Measurements from ENCODE around the gene PAX7.

The PAX7 gene

GRCh38 chr1:18725231-18725895 lies 94.7 kb downstream of the PAX7 start:
- H3K4me1 Mint-ChIP-seq: no peaks in the 10 kb centered on the region
- H3K36me3 Mint-ChIP-seq (ENCODE audit: insufficient read depth): peaks cover 1% of the 10 kb centered on the region
- DNase-seq (ENCODE audit: low spot score in 2 of 2) (no peak), ATAC-seq (replicated peaks; ENCODE audit: extremely low read depth, poor library complexity, severe bottlenecking) (no peak)
- H3K4me3 Mint-ChIP-seq: no peak overlapping the region
- no peaks in the 10 kb centered on the region for H3K9me3 Mint-ChIP-seq
- H3K27ac Mint-ChIP-seq (ENCODE audit: low read depth): no peak overlapping the region
- H3K27me3 Mint-ChIP-seq: peaks cover 73% of the 10 kb centered on the region

- H3K36me3 Mint-ChIP-seq (ENCODE audit: insufficient read depth): peaks cover 1% of the 10 kb centered on the region
- H3K4me3 Mint-ChIP-seq: no peak overlapping the region
- no peak overlapping the region for H3K27ac Mint-ChIP-seq (ENCODE audit: low read depth)
- no peaks in the 10 kb centered on the region for H3K9me3 Mint-ChIP-seq
- H3K27me3 Mint-ChIP-seq: peaks cover 63% of the 10 kb centered on the region
- ATAC-seq (replicated peaks; ENCODE audit: extremely low read depth, poor library complexity, severe bottlenecking): no peak
- H3K4me1 Mint-ChIP-seq: no peaks in the 10 kb centered on the region
- no peak for DNase-seq (ENCODE audit: low spot score in 2 of 2)
Measured at GRCh38 chr1:18726368-18726767, 95.7 kb downstream of the PAX7 start.

GRCh38 chr1:18727956-18728355 lies 97.3 kb downstream of the PAX7 start:
- DNase-seq (ENCODE audit: low spot score in 2 of 2): no peak
- H3K36me3 Mint-ChIP-seq (ENCODE audit: insufficient read depth): no peaks in the 10 kb centered on the region
- H3K9me3 Mint-ChIP-seq: no peaks in the 10 kb centered on the region
- no peaks in the 10 kb centered on the region for H3K4me1 Mint-ChIP-seq
- ATAC-seq (replicated peaks; ENCODE audit: extremely low read depth, poor library complexity, severe bottlenecking): no peak
- H3K4me3 Mint-ChIP-seq: no peak overlapping the region
- peaks cover 63% of the 10 kb centered on the region for H3K27me3 Mint-ChIP-seq
- no peak overlapping the region for H3K27ac Mint-ChIP-seq (ENCODE audit: low read depth)

DNA sequence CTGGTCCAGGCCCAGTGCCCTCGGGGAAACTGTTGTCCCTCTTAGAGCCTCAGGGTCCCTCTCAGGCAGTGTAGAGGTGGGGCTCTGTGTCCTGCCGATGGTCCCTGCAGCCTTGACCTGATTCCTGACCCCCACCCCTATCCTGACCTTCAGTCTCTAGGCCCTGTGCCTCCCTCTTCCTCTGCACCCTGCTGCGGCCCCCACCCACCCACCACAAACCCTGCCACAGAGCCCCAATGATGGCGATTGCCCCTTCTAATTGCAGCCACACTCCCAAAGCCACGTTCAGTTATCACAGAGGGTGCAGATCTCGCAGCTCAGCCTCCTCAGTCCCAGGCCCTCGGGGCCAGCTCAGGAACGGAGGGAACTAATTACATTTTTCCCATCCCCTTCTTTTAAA lies 99.7 kb downstream of the PAX7 start:
- DNase-seq (ENCODE audit: low spot score in 2 of 2) (no peak), ATAC-seq (replicated peaks; ENCODE audit: extremely low read depth, poor library complexity, severe bottlenecking) (no peak)
- H3K9me3 Mint-ChIP-seq: no peaks in the 10 kb centered on the region
- no peaks in the 10 kb centered on the region for H3K36me3 Mint-ChIP-seq (ENCODE audit: insufficient read depth)
- H3K27ac Mint-ChIP-seq (ENCODE audit: low read depth): no peak overlapping the region
- H3K4me3 Mint-ChIP-seq: no peak overlapping the region
- H3K4me1 Mint-ChIP-seq: no peaks in the 10 kb centered on the region
- H3K27me3 Mint-ChIP-seq: peaks cover 74% of the 10 kb centered on the region

- ATAC-seq (replicated peaks; ENCODE audit: extremely low read depth, poor library complexity, severe bottlenecking) (no peak), DNase-seq (ENCODE audit: low spot score in 2 of 2) (no peak)
- Mint-ChIP-seq H3K4me1 (no peaks in the 10 kb centered on the region), H3K27me3 (peaks cover 66% of the 10 kb centered on the region), H3K36me3 (ENCODE audit: insufficient read depth) (no peaks in the 10 kb centered on the region), H3K9me3 (no peaks in the 10 kb centered on the region), H3K27ac (ENCODE audit: low read depth) (no peak overlapping the region), H3K4me3 (no peak overlapping the region)
Measured at GRCh38 chr1:18731148-18731547, 100.5 kb downstream of the PAX7 start.

- peaks cover 65% of the 10 kb centered on the region for H3K27me3 Mint-ChIP-seq
- no peak overlapping the region for H3K4me3 Mint-ChIP-seq
- ATAC-seq (replicated peaks; ENCODE audit: extremely low read depth, poor library complexity, severe bottlenecking) (no peak), DNase-seq (ENCODE audit: low spot score in 2 of 2) (no peak)
- H3K9me3 Mint-ChIP-seq: no peaks in the 10 kb centered on the region
- no peaks in the 10 kb centered on the region for H3K36me3 Mint-ChIP-seq (ENCODE audit: insufficient read depth)
- H3K27ac Mint-ChIP-seq (ENCODE audit: low read depth): no peak overlapping the region
- no peaks in the 10 kb centered on the region for H3K4me1 Mint-ChIP-seq
Measured at GRCh38 chr1:18731591-18732235, 101.1 kb downstream of the PAX7 start.

GRCh38 chr1:18732686-18733085 lies 102.0 kb downstream of the PAX7 start:
- DNase-seq (ENCODE audit: low spot score in 2 of 2) (no peak), ATAC-seq (replicated peaks; ENCODE audit: extremely low read depth, poor library complexity, severe bottlenecking) (no peak)
- Mint-ChIP-seq H3K27ac (ENCODE audit: low read depth) (no peak overlapping the region), H3K4me1 (no peaks in the 10 kb centered on the region), H3K27me3 (peaks cover 60% of the 10 kb centered on the region), H3K36me3 (ENCODE audit: insufficient read depth) (no peaks in the 10 kb centered on the region), H3K9me3 (no peaks in the 10 kb centered on the region), H3K4me3 (no peak overlapping the region)

- Mint-ChIP-seq H3K27ac (ENCODE audit: low read depth) (no peak overlapping the region), H3K27me3 (peaks cover 54% of the 10 kb centered on the region), H3K36me3 (ENCODE audit: insufficient read depth) (no peaks in the 10 kb centered on the region), H3K9me3 (no peaks in the 10 kb centered on the region), H3K4me1 (no peaks in the 10 kb centered on the region), H3K4me3 (no peak overlapping the region)
- ATAC-seq (replicated peaks; ENCODE audit: extremely low read depth, poor library complexity, severe bottlenecking) (no peak), DNase-seq (ENCODE audit: low spot score in 2 of 2) (no peak)
Measured at GRCh38 chr1:18734001-18734400, 103.4 kb downstream of the PAX7 start.

DNA sequence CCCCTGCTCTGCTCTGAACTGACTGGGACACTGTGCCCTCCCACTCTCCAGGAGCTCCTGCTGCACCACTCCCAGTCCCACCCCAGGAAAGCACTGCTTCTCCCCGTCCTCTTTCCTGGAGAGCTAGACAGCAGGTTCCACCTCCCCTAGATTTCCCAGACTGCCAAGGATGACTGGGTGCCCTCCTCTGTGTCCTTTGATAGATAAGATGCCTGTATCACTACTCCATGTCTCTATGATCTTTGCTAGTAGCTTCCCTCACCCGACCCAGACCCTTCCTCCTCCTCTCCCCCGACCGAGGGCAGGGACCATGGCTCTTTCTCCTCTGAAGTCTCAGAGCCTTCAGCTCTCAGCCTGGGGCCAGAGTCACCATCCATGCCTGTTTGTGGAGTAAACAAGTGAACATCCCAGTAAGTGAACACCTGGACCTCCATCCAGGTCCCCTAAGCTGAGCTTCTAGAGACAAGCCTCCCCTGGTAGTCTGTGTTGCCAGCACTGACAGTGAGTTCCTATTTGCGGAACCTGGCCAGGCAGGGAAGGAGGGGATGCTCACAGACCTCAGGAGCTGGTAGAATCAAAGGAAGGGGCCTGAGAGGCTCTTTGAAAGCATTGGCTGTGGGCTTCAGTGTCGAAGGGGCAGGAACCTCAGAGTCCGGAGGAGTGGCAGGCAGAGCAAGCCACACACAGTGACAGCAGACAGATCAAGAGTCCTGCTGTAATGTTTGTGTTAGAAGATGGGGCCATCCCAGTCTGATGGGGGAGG lies 104.0 kb downstream of the PAX7 start:
- Mint-ChIP-seq H3K27me3 (peaks cover 53% of the 10 kb centered on the region), H3K4me3 (no peak overlapping the region), H3K4me1 (no peaks in the 10 kb centered on the region), H3K27ac (ENCODE audit: low read depth) (no peak overlapping the region), H3K36me3 (ENCODE audit: insufficient read depth) (no peaks in the 10 kb centered on the region), H3K9me3 (no peaks in the 10 kb centered on the region)
- DNase-seq (ENCODE audit: low spot score in 2 of 2): no peak
- no peak for ATAC-seq (replicated peaks; ENCODE audit: extremely low read depth, poor library complexity, severe bottlenecking)

DNA sequence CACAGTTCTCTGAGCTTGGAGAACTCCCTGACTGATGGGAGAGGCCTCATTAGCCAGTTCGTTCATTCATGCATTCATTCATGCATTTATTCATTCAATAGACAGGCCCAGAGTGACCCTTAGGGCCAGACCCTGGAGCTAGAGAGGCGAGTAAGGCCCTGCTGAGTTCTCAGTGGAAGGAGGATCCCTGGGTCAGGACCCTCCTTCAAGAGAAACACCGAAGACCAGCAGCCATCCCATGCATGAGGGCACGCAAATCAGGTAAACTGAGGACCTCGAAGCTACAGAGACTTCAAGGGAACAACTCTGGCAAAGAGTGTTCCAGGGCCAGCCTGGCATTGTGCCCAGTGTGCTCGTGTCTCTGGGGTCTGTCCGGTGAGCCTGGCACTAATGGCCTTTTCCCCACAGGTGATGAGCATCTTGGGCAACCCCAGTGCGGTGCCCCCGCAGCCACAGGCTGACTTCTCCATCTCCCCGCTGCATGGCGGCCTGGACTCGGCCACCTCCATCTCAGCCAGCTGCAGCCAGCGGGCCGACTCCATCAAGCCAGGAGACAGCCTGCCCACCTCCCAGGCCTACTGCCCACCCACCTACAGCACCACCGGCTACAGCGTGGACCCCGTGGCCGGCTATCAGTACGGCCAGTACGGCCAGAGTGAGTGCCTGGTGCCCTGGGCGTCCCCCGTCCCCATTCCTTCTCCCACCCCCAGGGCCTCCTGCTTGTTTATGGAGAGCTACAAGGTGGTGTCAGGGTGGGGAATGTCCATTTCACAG lies 104.8 kb downstream of the PAX7 start:
- H3K9me3 Mint-ChIP-seq: no peaks in the 10 kb centered on the region

DNA sequence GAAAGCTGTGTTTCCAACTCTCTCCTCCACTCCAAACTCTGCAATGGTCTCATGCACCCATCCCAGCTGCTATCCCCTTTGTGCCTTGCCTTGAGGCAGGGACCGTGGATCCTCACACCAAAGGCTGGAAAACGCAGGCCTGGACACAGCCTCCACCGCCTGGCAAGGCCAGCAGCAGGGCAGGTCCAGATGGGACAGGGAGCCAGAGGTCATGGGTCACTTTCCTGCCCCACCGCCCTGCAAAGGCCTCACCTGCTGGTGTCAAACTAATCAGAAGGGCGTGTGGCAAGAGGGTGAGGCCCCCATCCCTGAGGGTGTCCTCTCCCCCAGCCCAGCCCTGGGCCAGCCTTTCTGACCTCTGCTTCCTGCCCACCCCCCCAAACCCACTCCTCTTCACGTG lies 106.3 kb downstream of the PAX7 start:
- H3K36me3 Mint-ChIP-seq (ENCODE audit: insufficient read depth): no peaks in the 10 kb centered on the region
- no peaks in the 10 kb centered on the region for H3K9me3 Mint-ChIP-seq
- H3K4me1 Mint-ChIP-seq: no peaks in the 10 kb centered on the region
- no peak overlapping the region for H3K27ac Mint-ChIP-seq (ENCODE audit: low read depth)
- H3K4me3 Mint-ChIP-seq: no peak overlapping the region
- no peak for ATAC-seq (replicated peaks; ENCODE audit: extremely low read depth, poor library complexity, severe bottlenecking)
- DNase-seq (ENCODE audit: low spot score in 2 of 2): no peak
- H3K27me3 Mint-ChIP-seq: peaks cover 61% of the 10 kb centered on the region

More for the DNA sequence above, 104.8 kb downstream of the PAX7 start:
- ATAC-seq (replicated peaks; ENCODE audit: extremely low read depth, poor library complexity, severe bottlenecking) (no peak), DNase-seq (ENCODE audit: low spot score in 2 of 2) (no peak)
- Mint-ChIP-seq H3K4me1 (no peaks in the 10 kb centered on the region), H3K27ac (ENCODE audit: low read depth) (no peak overlapping the region), H3K27me3 (peaks cover 58% of the 10 kb centered on the region), H3K36me3 (ENCODE audit: insufficient read depth) (no peaks in the 10 kb centered on the region), H3K4me3 (no peak overlapping the region)

DNA sequence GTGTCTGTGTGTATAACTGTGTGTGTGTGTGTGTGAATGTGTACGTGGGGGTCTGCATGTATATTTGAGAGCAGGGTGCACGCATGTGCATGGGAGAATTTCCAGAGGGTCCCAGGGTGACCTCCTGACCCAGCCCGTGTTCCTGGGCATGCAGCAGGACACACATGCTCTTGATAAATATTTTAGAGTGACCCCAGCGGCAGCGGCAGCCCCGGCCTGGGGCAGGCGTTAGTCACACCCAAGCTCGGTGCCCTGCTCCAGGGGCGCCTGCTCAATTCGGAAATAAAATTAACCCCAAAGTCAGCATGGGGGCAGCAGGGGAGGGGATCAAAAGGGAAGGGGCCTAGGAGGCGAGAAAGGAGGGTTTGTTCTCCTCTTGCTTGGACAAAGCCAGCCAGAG lies 107.5 kb downstream of the PAX7 start:
- Mint-ChIP-seq H3K4me3 (no peak overlapping the region), H3K27me3 (peaks cover 55% of the 10 kb centered on the region), H3K9me3 (no peaks in the 10 kb centered on the region), H3K36me3 (ENCODE audit: insufficient read depth) (no peaks in the 10 kb centered on the region), H3K4me1 (no peaks in the 10 kb centered on the region), H3K27ac (ENCODE audit: low read depth) (no peak overlapping the region)
- no peak for DNase-seq (ENCODE audit: low spot score in 2 of 2)
- no peak for ATAC-seq (replicated peaks; ENCODE audit: extremely low read depth, poor library complexity, severe bottlenecking)
